Karpas-422 (cell line): ENCODE results near the gene HLA-DQA1. TPM values are rescaled to one million over a fixed set of nuclear protein-coding genes. Genes with fewer than 3 reads are reported as not detected.
A peak's percentile ranks its signal among the peaks of the same experiment; 100 is the strongest.

Experiments used
- DNase-seq: peaks from one replicate; pipeline ENCODE4 v3.0.0-alpha.2; 2015
- H2AFZ ChIP-seq: fragments of 200-600 bp; sonication (generic); 2 replicates; pipeline ENCODE4 v1.6.1; 2014; ENCODE audit warnings: antibody characterized with exemption, low read length, mixed read lengths
- H3K27ac ChIP-seq: fragments of 200-600 bp; sonication (generic); 2 replicates; pipeline ENCODE4 v1.5.1; 2014; ENCODE audit warnings: mild to moderate bottlenecking, low read length, moderate library complexity
- H3K27me3 ChIP-seq: fragments of 200-600 bp; sonication (generic); 2 replicates; pipeline ENCODE4 v1.6.1; 2014; ENCODE audit warnings: low read length, mixed read lengths
- H3K36me3 ChIP-seq: fragments of 200-600 bp; sonication (generic); 2 replicates; pipeline ENCODE4 v1.6.1; 2014; ENCODE audit warnings: low read length, mixed read lengths; ENCODE audit not compliant: insufficient read depth
- H3K4me1 ChIP-seq: fragments of 200-600 bp; sonication (generic); 2 replicates; pipeline ENCODE4 v1.6.1; 2014; ENCODE audit warnings: mild to moderate bottlenecking, low read length, mixed read lengths
- H3K4me2 ChIP-seq: fragments of 200-600 bp; sonication (generic); 2 replicates; pipeline ENCODE4 v1.6.1; 2014; ENCODE audit warnings: low read length, low read depth, mild to moderate bottlenecking; ENCODE audit not compliant: poor library complexity, severe bottlenecking
- H3K4me3 ChIP-seq: fragments of 200-600 bp; sonication (generic); 2 replicates; pipeline ENCODE4 v1.5.1; 2014; ENCODE audit warnings: mild to moderate bottlenecking, antibody characterized with exemption, low read length, mixed read lengths
- H3K79me2 ChIP-seq: fragments of 200-600 bp; sonication (generic); 2 replicates; pipeline ENCODE4 v1.6.1; 2014; ENCODE audit warnings: mild to moderate bottlenecking, low read length, mixed read lengths
- H3K9ac ChIP-seq: fragments of 200-600 bp; sonication (generic); 2 replicates; pipeline ENCODE4 v1.6.0; 2014; ENCODE audit warnings: low read length
- H3K9me2 ChIP-seq: fragments of 200-600 bp; sonication (generic), shearing (Covaris generic); replicated peaks from 2 replicates; pipeline ENCODE4 v1.6.0; 2014; ENCODE audit warnings: mild to moderate bottlenecking, low read length, moderate library complexity; ENCODE audit not compliant: insufficient read depth
- H3K9me3 ChIP-seq: fragments of 300-700, 200-600 bp; sonication (generic); 2 replicates; pipeline ENCODE4 v1.6.1; 2014; ENCODE audit warnings: low read length, mixed read lengths
- H4K20me1 ChIP-seq: fragments of 200-600 bp; sonication (generic); 2 replicates; pipeline ENCODE4 v1.6.1; 2014; ENCODE audit warnings: mild to moderate bottlenecking, antibody characterized with exemption, low read length, low read depth; ENCODE audit not compliant: insufficient read depth
- total RNA-seq: library from RNA; depleted of rRNA; stranded (reverse); fragments of >200 nt; shearing (Covaris generic); gene quantifications from 2 replicates; pipeline ENCODE4 v1.2.3, GENCODE V29; 2014; ENCODE audit warnings: low replicate concordance

Gene HLA-DQA1
- total RNA-seq, 1 experiment from 2014 or later = 309 TPM

- Histone ChIP-seq H3K4me2 (peak overlapping the region; percentile 55), H3K9ac (peak overlapping the region; percentile 45), H3K27ac (peak overlapping the region; percentile 76), H3K9me2 (no peaks in the 10 kb centered on the region), H3K79me2 (no peaks in the 10 kb centered on the region), H3K9me3 (no peaks in the 10 kb centered on the region), H3K36me3 (no peaks in the 10 kb centered on the region), H4K20me1 (no peaks in the 10 kb centered on the region), H3K4me1 (peaks cover 33% of the 10 kb centered on the region), H2AFZ (peak overlapping the region; percentile 91), H3K4me3 (peak overlapping the region; percentile 54), H3K27me3 (no peaks in the 10 kb centered on the region)
- peak; percentile 77 for DNase-seq
Measured at GRCh38 chr6:32604434-32604877, 32.8 kb upstream of the HLA-DQA1 start.

DNA sequence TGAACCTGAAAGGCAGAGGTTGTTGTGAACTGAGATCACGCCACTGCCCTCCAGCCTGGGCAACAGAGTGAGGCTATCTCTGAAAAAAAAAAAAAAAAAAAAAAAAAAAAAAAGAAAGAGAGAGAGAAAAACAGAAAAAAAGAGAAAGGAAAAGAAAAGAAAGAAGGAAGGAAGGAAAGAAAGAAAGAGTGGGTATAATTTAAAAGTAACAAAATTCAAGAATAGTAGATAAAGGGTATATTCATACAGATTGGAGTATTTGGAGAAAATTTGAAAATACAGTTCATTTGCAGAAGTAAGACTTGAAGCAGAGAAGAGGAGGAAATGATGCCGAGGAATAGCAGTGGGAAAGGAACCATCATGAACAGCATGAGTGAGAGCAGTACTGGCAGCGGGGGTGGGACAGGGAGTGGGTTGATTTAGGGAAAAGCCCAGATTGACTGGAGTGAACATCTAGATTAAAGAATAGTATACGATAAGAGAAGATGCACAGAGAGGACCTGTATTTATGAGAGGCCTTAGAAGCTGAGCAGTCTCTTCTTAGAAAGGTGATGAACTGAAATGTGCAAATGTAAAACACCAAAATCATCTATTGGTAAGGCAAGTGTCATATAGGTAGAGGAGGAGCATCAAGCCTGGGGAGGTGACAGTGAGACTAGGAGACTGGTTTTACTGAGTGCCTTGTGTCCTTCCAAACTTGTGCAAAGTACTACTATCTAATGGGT, 29.8 kb upstream of the HLA-DQA1 start:
- no peaks in the 10 kb centered on the region for H3K9me3 ChIP-seq
- H3K4me3 ChIP-seq = no peak overlapping the region
- no peaks in the 10 kb centered on the region for H3K79me2 ChIP-seq
- H3K4me2 ChIP-seq = no peak overlapping the region
- H2AFZ ChIP-seq = peak overlapping the region; percentile 57; the same call in 1 of the 2 replicates
- no peak for DNase-seq
- no peak overlapping the region for H3K9ac ChIP-seq
- H4K20me1 ChIP-seq = no peaks in the 10 kb centered on the region
- no peak overlapping the region for H3K27ac ChIP-seq
- no peaks in the 10 kb centered on the region for H3K36me3 ChIP-seq
- H3K27me3 ChIP-seq = no peaks in the 10 kb centered on the region
- H3K4me1 ChIP-seq = peaks cover 42% of the 10 kb centered on the region
- H3K9me2 ChIP-seq = no peaks in the 10 kb centered on the region

DNA sequence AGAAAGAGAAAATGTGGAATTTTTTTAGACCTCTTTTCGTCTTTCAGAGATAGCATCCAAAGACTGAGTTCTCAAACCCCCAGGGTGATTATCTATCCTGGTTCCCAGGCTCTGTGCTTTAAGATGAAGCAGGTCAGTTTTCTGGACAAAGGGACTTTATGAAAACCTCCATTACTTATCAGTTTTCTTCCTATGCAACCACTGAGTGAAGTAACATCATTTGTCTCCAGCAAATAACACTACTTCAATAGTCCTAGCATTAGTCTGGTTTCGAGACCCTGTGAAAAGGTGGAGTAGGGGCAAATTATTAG, 29.3 kb upstream of the HLA-DQA1 start:
- H3K9me3 ChIP-seq = no peaks in the 10 kb centered on the region
- peak overlapping the region; percentile 57; the same call in 1 of the 2 replicates for H2AFZ ChIP-seq
- no peaks in the 10 kb centered on the region for H3K36me3 ChIP-seq
- no peak overlapping the region for H3K9ac ChIP-seq
- H3K4me2 ChIP-seq = peak overlapping the region; percentile 19
- no peaks in the 10 kb centered on the region for H3K79me2 ChIP-seq
- no peaks in the 10 kb centered on the region for H3K9me2 ChIP-seq
- peaks cover 42% of the 10 kb centered on the region for H3K4me1 ChIP-seq
- no peak for DNase-seq
- no peaks in the 10 kb centered on the region for H3K27me3 ChIP-seq
- H3K27ac ChIP-seq = no peak overlapping the region
- no peaks in the 10 kb centered on the region for H4K20me1 ChIP-seq
- no peak overlapping the region for H3K4me3 ChIP-seq

GRCh38 chr6:32608362-32608761, 28.8 kb upstream of the HLA-DQA1 start:
- H2AFZ ChIP-seq = peak overlapping the region; percentile 57; the same call in 1 of the 2 replicates
- H3K27ac ChIP-seq = no peak overlapping the region
- no peaks in the 10 kb centered on the region for H4K20me1 ChIP-seq
- H3K9me2 ChIP-seq = no peaks in the 10 kb centered on the region
- no peak overlapping the region for H3K4me3 ChIP-seq
- no peak for DNase-seq
- no peaks in the 10 kb centered on the region for H3K36me3 ChIP-seq
- no peaks in the 10 kb centered on the region for H3K27me3 ChIP-seq
- H3K79me2 ChIP-seq = no peaks in the 10 kb centered on the region
- no peaks in the 10 kb centered on the region for H3K9me3 ChIP-seq
- H3K4me1 ChIP-seq = peaks cover 38% of the 10 kb centered on the region
- no peak overlapping the region for H3K9ac ChIP-seq
- H3K4me2 ChIP-seq = peak overlapping the region; percentile 19

DNA sequence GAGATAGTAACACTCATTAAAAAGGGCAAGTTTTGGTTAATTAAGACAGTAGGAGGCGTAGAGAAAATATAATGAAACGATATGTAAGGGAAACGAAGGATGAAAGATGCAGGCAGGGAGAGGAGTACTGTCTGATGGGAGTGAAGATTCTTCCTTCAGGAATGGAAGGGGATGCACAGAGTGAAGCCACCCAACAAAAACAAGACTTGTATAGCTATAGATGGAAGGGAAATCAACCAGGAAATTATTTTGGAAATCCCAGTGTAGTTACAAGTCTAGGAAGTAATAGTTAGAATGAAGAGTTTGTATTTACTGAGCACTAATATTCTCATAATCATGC, 27.8 kb upstream of the HLA-DQA1 start:
- Histone ChIP-seq H3K36me3 (no peaks in the 10 kb centered on the region), H3K9ac (no peak overlapping the region), H2AFZ (no peak overlapping the region), H3K27ac (no peak overlapping the region), H3K4me1 (peaks cover 32% of the 10 kb centered on the region), H3K9me2 (no peaks in the 10 kb centered on the region), H3K79me2 (no peaks in the 10 kb centered on the region), H3K4me2 (peak overlapping the region; percentile 51), H3K4me3 (peak overlapping the region; percentile 28; the same call in 1 of the 2 replicates), H3K27me3 (no peaks in the 10 kb centered on the region), H3K9me3 (no peaks in the 10 kb centered on the region), H4K20me1 (no peaks in the 10 kb centered on the region)
- no peak for DNase-seq

GRCh38 chr6:32609731-32610640, 27.2 kb upstream of the HLA-DQA1 start:
- peak overlapping the region; percentile 28; the same call in 1 of the 2 replicates for H3K4me3 ChIP-seq

GRCh38 chr6:32610682-32611296, 26.4 kb upstream of the HLA-DQA1 start:
- Histone ChIP-seq H3K27ac (peak overlapping the region; percentile 19), H2AFZ (0 out of 2 replicates have a peak overlapping the region, but pooled peaks have one; percentile 3), H3K4me3 (no peak overlapping the region), H3K4me1 (peaks cover 27% of the 10 kb centered on the region), H3K4me2 (peak overlapping the region; percentile 51), H3K79me2 (no peaks in the 10 kb centered on the region), H3K9ac (0 out of 2 replicates have a peak overlapping the region, but pooled peaks have one; percentile 23), H3K9me2 (no peaks in the 10 kb centered on the region), H3K9me3 (no peaks in the 10 kb centered on the region), H3K27me3 (no peaks in the 10 kb centered on the region), H4K20me1 (no peaks in the 10 kb centered on the region), H3K36me3 (no peaks in the 10 kb centered on the region)
- no peak for DNase-seq

More at GRCh38 chr6:32609731-32610640, 27.2 kb upstream of the HLA-DQA1 start:
- H3K9me3 ChIP-seq = no peaks in the 10 kb centered on the region
- H3K9me2 ChIP-seq = no peaks in the 10 kb centered on the region
- DNase-seq = peak; percentile 96
- H3K27ac ChIP-seq = peak overlapping the region; percentile 19
- no peaks in the 10 kb centered on the region for H3K27me3 ChIP-seq
- peak overlapping the region; percentile 51 for H3K4me2 ChIP-seq
- peaks cover 27% of the 10 kb centered on the region for H3K4me1 ChIP-seq
- no peaks in the 10 kb centered on the region for H3K79me2 ChIP-seq
- peak overlapping the region; percentile 23 for H3K9ac ChIP-seq
- H3K36me3 ChIP-seq = no peaks in the 10 kb centered on the region
- no peak overlapping the region for H2AFZ ChIP-seq
- no peaks in the 10 kb centered on the region for H4K20me1 ChIP-seq

GRCh38 chr6:32613475-32613874, 23.7 kb upstream of the HLA-DQA1 start:
- no peak overlapping the region for H3K4me2 ChIP-seq
- no peaks in the 10 kb centered on the region for H3K36me3 ChIP-seq
- H3K9ac ChIP-seq = no peak overlapping the region
- no peaks in the 10 kb centered on the region for H3K79me2 ChIP-seq
- 0 out of 2 replicates have a peak, but pooled peaks cover 6% of the 10 kb centered on the region for H3K9me3 ChIP-seq
- no peak overlapping the region for H3K27ac ChIP-seq
- H3K9me2 ChIP-seq = no peaks in the 10 kb centered on the region
- H3K4me1 ChIP-seq = peaks cover 15% of the 10 kb centered on the region
- no peak overlapping the region for H2AFZ ChIP-seq
- H4K20me1 ChIP-seq = no peaks in the 10 kb centered on the region
- H3K27me3 ChIP-seq = no peaks in the 10 kb centered on the region
- no peak overlapping the region for H3K4me3 ChIP-seq
- no peak for DNase-seq
